HG03135 (cell line): ENCODE measurements around the gene PLCXD3.

ENCODE experiments used
- ATAC-seq: cut with Tn5 transposase; IDR thresholded peaks from one replicate; pipeline ENCODE4 v1.9.1; 2021; ENCODE audit warnings: mild to moderate bottlenecking, moderate library complexity; ENCODE audit not compliant: unreplicated experiment

Gene PLCXD3

GRCh38 chr5:41416336-41416735, 94.1 kb downstream of the PLCXD3 start:
- ATAC-seq, result no peak

DNA sequence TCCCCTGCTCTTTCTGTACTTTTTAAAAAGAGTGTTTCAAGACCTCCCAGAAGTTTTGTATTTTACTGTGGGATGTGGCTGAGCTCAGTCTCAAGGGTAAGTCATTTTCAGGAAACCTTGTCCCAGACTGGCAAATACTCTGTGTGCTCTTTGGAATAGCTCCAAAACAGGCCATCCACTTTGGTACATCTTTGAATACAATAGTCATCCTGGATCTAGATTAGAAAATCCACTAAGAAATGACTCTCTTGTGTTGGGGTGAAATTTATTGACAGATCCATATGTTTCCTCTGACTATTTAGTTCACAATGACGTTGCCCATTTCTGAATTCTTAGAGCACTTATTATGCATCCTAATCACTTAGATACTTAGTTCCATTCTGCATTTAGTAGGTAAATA, 95.2 kb downstream of the PLCXD3 start:
- ATAC-seq, result no peak

DNA sequence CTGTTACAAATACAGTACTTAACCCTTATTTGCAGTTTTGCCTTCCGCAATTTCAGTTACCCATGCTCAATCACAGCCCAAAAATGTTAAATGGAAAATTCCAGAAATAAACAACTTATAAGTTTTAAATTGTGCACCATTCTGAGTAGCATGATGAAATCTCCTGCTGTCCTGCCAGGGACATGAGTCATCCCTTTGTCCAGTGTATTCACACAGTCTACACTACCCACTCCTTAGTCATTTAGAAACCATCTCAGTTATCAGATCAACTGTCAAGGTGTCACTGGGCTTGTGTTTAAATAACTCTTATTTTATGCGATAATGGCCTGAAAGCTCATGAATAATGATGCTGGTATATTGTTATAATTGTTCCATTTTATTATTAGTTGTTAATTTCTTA, 95.8 kb downstream of the PLCXD3 start:
- ATAC-seq, result no peak

- no peak for ATAC-seq
Observed at GRCh38 chr5:41413074-41413473, 97.3 kb downstream of the PLCXD3 start.

GRCh38 chr5:41412496-41412895, 97.9 kb downstream of the PLCXD3 start:
- no peak for ATAC-seq

DNA sequence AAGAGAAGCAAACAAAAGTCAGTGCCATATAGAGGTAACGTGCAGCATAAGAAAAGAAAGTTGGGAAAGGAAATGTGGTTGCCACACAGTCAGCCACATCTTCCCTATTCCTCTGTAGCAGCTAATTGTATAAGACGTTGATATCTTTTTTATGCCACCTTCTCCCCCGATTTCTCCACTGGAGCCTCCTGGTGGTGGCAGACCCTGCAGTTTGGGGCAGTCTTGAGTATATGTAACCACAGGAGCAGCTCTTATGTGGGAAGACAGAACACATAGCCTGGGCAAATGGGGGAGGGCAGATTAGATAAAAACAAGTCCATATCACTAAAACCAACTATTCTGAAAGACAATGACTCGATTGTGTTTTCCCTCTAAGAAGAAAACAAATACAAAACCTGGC, 99.7 kb downstream of the PLCXD3 start:
- ATAC-seq, result no peak

DNA sequence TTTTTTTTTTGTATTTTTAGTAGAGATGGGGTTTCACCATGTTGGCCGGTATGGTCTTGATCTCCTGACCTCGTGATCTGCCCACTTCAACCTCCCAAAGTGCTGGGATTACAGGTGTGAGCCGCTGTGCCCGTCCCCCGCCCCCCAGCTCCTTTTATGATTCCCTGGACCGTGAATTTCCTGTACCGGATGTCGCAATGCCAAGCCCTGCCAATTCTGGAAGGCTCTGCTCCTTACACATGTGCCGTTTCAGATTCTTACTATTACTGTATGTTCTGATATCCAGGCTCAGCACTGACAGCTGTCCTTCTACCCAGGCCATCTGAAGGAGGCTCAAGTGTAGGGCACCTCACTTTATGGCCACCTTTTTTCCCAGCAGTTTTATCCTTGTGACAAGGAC, 100.1 kb downstream of the PLCXD3 start:
- no peak for ATAC-seq

DNA sequence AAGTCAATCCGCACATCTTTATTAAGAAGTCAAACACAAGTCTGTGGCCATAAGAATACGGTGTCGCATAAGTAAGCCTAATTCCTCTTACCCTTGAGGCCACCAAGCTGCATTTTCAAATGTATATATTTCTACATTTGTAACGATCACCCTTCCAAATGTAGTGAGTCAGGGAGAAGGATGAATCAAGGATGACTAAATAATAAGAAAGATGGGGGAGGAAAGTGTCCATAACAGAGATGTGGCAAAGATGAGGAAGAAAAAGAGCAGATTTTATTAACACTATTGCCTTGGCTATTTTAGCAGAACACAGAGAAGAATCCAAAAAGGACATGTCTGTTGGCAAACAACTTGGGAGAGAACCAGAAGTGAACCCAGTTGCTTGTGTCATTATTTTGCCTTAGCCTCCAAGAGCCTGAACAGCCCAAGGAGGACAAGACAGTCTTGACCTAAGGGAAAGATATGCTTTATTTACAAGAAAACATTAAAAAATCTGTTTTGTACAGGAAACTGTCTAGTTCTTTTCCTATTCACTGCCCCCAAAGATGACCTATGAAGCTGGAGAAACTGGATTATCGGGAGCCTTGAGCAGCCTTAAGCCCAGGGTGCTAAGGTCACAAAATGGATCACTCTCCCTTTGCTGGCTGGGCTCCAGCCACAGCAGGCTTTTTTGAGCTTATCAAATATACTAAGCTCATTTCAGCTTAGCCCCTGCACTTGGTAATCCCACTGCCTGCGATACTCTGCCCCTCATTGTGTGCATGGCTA, 101.5 kb downstream of the PLCXD3 start:
- no peak for ATAC-seq

DNA sequence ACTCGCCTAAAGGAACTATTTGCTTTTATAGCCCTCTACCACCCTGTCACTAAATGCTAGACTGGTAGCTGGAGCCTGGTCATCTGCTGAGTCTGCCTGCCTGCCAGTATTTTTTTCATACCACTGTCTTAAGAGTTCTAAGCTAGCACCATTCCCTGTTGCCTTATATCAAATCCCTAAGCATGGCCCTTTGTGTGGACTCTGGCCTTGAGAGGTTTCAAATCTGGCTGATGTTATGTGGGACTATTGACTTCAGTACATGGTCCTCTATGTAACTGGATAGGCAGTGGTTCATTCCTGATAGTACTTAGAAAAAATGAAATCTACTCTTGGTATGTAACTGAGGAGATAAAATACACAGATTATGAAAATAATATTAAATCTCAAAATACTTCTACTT, 103.5 kb downstream of the PLCXD3 start:
- ATAC-seq, result no peak

DNA sequence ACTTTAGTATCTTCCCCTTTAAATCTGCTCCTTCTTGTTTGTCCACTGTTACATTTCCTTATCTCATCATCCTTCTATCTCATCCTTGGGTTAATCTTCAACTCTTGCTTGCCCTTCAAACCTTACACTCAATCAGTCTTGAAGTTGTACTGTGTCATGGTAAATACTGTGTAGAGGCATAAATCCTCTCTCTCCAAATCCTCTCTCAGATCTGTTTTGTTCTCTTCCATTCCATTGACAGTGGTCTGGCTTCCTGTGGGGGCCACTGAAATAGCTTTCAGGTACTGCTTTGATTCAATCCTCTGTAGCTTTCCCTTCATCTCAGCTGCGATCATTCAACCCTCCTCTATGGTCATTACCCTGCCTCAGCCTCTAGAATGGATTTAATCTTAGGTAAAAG, 104.0 kb downstream of the PLCXD3 start:
- ATAC-seq, result no peak

- ATAC-seq, result no peak
Observed at GRCh38 chr5:41404757-41405156, 105.6 kb downstream of the PLCXD3 start.

GRCh38 chr5:41403846-41404245, 106.6 kb downstream of the PLCXD3 start:
- no peak for ATAC-seq

GRCh38 chr5:41402845-41403244, 107.6 kb downstream of the PLCXD3 start:
- ATAC-seq, result no peak

DNA sequence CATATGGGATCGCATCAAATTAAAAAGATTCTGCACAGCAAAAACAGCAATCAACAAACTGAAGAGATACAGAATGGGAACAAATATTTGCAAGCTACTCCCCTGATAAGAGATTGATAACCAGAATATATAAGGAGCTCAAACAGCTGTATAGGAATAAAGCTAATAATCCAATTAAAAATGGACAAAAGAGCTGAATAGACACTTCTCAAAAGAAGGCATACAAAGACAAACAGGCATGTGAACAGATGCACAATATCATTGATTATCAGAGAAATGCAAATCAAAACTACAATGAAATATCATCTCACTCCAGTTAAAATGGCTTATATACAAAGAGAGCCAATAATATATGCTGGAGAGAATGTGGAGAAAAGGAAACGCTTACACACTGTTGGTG, 110.6 kb downstream of the PLCXD3 start:
- no peak for ATAC-seq

GRCh38 chr5:41392016-41392415, 118.4 kb downstream of the PLCXD3 start:
- no peak for ATAC-seq

DNA sequence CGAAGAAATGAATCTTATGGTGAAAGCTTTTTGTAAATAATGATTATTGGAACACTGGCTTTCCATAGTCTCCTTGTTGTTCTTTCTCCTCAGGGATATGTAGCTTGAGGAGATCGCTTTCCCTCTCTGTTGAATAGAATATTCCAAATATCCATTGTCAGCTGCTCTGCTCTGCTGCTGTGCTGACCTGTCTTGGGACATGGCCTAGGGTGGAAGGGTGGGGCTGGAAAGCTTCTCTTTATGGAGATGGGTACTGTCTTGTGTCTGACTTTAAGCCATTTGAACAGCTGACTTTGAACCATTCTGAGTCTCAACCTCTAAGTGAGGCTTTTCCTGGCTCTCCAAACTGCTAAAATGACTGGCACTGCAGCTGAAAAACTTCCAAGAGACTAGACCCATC, 135.8 kb downstream of the PLCXD3 start:
- no peak for ATAC-seq

GRCh38 chr5:41373230-41373629, 137.2 kb downstream of the PLCXD3 start:
- no peak for ATAC-seq

GRCh38 chr5:41371738-41372137, 138.7 kb downstream of the PLCXD3 start:
- no peak for ATAC-seq

DNA sequence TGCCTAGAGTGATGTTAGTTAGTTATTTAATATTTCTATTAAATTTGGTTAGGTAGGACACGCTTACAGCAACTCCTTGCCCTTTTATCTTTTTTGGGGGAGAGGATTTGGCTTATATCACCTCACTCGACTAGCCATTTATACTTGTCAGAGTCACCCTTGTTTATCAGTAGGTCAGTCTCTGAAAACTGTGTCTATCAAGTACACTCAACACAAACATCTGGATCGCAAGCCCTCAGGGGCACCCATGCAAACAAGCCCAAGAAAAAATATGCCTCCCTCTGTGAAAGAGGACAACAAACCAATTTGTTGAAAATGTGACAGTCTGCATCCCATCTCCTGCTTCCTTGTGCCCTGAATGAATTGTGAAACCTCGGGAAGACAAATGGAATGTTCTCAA, 139.9 kb downstream of the PLCXD3 start:
- ATAC-seq, result no peak

DNA sequence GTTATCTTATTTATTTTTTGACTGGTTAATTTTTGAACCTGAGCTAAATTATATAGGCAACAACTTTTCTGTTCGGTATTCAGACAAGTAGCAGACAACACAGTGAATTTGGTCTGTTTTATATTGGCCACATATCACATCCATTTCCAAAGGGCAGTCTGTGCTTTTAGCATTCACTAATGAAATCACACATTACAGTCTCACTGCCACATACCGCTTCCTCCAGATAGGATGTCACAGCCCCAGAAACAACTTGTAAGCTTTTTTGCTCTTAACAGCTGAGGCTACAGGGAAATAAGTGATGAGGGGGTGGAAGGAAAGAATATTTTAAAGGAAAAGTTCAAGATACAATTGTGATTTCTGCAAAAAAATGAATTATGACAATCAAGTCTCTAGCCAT, 140.6 kb downstream of the PLCXD3 start:
- ATAC-seq, result no peak

GRCh38 chr5:41368158-41368557, 142.2 kb downstream of the PLCXD3 start:
- ATAC-seq, result no peak

DNA sequence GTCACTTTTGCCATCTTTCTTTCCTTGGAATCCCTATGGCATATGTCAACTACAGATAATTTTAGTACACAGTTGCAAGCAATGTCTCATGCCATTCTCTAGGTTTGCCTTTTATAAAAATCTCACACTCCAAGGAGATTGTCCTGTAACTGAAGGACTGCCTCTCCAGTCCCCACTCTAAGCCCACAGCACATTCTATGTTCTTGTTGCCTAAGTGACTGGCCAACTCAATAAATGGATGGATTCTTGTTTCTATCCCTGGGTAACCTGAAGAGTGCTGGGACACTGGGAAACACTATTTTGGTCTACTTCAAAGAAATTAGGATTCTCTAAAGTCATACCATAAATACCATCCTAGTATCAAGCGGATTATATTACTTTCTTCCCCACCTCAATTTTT, 145.0 kb downstream of the PLCXD3 start:
- ATAC-seq, result no peak

- no peak for ATAC-seq
Observed at GRCh38 chr5:41364346-41364745, 146.1 kb downstream of the PLCXD3 start.
